ENCODE data around the gene HEYL.

HEYL gene

DNA sequence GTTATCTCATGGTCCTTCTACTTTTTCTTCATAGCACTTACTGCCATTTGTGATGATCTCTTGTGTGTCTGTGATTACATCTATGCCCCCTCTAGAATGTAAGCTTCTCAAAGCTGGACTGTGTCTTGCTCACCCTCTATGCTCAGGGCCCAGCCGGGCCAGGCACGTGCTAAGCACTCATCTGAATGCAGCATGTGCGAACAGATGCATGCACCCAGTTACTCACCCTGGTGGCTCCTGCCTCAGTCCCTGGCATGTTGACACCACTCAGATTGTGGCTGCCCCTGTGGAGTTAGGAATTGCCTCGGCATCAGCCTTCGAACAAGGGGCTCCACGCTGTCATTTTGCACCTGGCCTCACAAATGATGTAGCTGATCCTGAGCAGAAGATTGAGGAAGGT is 43.3 kb downstream of the HEYL start:
- no peak for DNase-seq

DNA sequence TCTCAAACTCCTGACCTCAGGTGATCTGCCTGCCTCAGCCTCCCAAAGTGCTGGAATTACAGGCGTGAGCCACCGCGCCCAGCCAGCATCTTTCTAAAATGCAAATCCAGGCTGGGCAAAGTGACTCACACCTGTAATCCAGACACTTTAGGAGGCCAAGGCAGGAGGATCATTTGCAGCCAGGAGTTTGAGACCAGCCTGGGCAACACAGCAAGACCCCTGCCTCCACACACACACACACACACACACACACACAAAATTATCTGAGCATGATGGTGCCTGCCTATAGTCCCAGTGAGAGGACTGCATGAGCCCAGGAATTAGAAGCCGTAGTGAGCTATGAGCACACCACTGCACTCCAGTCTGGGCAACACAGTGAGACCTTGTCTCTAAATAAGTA is 46.1 kb downstream of the HEYL start:
- DNase-seq = no peak

DNA sequence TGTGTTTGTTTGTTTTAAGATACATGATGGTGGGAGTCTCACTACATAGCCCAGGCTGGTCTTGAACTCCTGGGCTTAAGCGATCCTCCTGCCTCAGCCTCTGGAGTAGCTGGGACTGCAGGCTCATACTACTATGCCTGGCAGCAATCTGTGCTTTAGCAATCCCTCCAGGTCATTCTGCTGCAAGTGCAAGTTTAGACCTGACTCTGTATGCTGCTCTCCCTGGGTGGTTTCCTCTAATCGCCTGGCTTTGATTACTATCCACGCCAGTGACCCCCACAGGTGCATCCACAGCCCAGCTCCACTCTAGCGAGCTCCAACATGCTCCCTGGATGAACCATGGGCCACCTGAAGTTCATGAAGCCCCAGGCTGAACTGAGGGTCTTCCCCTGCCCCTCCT is 47.4 kb downstream of the HEYL start:
- no peak for DNase-seq

DNA sequence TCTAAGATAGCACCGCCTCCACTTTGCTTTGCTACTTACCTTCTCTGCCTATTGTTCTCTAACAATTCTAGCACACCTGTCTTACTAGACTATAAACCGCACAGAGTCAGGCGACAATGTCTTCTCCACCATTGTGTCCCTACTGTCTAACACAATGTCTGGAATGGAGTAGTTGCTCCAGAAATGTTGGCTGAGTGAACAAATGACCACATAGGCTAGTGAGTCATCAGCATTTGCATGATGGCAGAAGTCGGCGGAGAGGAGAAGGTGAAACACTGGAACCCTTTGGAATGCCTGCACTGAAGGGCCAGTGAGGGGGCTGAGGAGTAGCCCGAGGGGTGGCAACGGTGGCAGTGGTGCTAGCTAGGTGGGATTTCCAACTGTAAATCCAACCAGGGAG is 48.9 kb downstream of the HEYL start:
- no peak for DNase-seq

DNA sequence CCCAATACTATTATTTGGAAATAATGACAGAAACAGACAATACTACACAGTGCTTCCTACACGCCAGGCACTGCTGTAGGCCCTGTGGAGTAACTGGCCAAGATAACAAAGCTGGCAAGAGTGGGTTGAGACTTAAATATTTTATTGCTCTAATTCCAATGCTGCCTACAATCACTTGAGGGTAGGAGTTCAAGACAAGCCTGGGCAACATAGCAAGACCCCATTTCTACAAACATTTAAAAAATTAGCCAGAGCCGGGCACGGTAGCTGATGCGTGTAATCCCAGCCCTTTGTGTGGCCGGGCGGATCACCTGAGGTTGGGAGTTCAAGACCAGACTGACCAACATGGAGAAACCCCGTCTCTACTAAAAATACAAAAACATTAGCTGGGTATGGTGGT is 53.5 kb downstream of the HEYL start:
- no peak for DNase-seq

DNA sequence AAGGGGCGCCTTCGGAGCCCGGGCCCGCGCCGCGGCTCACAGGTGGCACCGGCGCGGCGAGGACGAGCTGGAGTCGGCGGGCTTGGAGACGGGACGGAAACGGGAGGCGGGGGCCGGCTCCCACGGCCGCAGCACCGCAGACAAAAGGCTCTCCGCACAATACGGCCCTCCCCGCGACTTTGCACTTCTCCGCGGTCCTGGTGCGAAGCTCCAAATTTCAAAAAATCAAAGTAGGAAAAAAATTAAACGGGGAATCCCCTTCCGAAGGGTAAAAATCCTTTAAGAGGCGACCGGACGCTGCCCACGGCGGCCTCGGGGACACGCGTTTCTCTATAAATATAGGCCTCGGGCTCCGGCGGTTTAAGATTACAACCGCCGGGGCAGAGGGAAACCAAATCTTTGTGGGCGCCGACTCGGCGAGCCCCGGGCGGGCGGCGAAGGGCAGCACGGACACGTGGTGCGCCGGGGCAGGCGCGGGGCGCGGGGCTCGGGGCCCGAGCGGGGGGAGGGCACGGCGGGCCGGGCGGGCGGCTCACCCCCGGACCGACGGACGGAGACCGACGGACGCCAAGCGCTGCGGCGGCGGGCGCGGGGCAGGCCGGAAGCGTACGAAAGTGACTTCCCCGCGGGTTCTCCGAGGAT is 63.3 kb downstream of the HEYL start:
- no peak for DNase-seq

DNA sequence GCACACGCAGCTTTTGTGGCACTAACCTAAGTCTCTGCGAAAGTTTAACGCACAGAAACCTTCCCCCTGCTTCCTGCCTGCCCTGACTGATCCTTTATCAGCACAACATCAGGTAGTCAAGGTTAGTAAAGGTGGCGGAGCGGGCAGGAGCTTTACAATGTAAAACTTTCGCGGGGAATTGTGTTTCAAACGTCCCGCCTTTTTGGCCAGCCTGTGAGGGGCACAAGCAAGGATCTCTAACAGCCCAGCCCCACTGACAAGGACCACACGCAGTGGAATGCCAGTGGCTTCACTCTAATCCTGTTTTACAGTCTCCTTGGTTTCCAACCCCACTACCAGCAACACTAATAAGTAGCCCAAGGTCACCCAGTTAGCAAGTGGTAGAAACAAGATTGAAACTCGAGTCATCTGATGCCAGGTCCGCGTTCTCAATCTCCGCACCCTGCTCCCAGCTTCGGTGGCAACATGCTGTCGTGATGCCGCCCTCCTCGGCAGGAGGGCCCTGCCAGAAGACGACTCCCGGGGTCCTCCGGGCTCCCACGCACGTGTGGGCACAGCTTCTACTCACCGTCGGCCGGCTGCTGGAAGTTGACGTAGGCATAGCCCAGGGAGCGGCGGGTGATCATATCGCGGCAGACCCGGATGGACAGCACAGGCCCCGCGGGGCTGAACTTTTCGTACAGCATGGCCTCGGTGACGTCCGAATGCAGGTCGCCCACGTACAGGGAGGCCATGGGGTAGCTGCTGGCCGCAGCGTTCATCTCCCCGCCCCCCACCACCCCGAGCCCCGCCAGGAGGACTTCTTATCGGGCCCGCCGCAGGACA is 64.0 kb downstream of the HEYL start:
- no peak for DNase-seq

DNA sequence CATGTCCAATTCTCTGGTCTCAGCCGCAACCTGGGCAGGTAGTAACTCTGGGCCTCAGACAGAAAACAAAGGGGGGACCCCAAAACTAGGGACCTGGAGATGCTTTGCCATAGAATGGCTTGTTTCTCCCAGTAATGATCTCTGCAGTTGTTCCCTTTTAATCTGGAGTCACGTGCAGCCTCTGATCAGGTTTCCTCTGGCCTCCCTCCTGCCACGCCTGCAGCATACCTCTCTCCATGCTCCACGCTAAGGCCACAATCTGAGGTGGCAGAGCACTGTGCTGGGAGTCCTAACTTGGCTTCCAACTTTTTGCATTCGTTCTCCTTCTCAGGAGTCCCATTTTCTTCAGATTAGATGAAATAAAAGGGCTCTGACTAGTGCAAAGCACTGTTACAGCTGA is 64.8 kb downstream of the HEYL start:
- DNase-seq = no peak

All from cortex of kidney (tissue), 1 donor.